HG03196 (cell line): Measurements from ENCODE around the gene ENAH.

Experiments used
- ATAC-seq: cut with Tn5 transposase; IDR thresholded peaks from one replicate; pipeline ENCODE4 v1.9.1; 2021; ENCODE audit not compliant: unreplicated experiment

Gene ENAH

GRCh38 chr1:225461533-225462428, 191.1 kb downstream of the ENAH start:
- ATAC-seq: no peak

GRCh38 chr1:225460737-225461532, 192.0 kb downstream of the ENAH start:
- no peak for ATAC-seq

GRCh38 chr1:225460021-225460736, 192.7 kb downstream of the ENAH start:
- ATAC-seq: no peak

- ATAC-seq: no peak
Observed at GRCh38 chr1:225458222-225458631, 194.7 kb downstream of the ENAH start.

- no peak for ATAC-seq
Observed at GRCh38 chr1:225454733-225455132, 198.2 kb downstream of the ENAH start.

- ATAC-seq: no peak
Observed at GRCh38 chr1:225453797-225454648, 198.9 kb downstream of the ENAH start.

GRCh38 chr1:225451840-225452515, 200.9 kb downstream of the ENAH start:
- no peak for ATAC-seq

GRCh38 chr1:225451340-225451739, 201.6 kb downstream of the ENAH start:
- ATAC-seq: no peak

- no peak for ATAC-seq
Observed at GRCh38 chr1:225450491-225451191, 202.3 kb downstream of the ENAH start.

- ATAC-seq: no peak
Observed at GRCh38 chr1:225449774-225450173, 203.1 kb downstream of the ENAH start.

GRCh38 chr1:225449261-225449660, 203.7 kb downstream of the ENAH start:
- ATAC-seq: no peak

- ATAC-seq: no peak
Observed at GRCh38 chr1:225448146-225448805, 204.6 kb downstream of the ENAH start.

- ATAC-seq: no peak
Observed at GRCh38 chr1:225447650-225448089, 205.3 kb downstream of the ENAH start.

GRCh38 chr1:225446981-225447615, 205.8 kb downstream of the ENAH start:
- no peak for ATAC-seq

GRCh38 chr1:225446595-225446960, 206.3 kb downstream of the ENAH start:
- no peak for ATAC-seq

GRCh38 chr1:225445639-225446594, 207.0 kb downstream of the ENAH start:
- no peak for ATAC-seq

- ATAC-seq: no peak
Observed at GRCh38 chr1:225442123-225442505, 210.8 kb downstream of the ENAH start.
